Measurements from ENCODE around the gene POU2F3.

Gene POU2F3

DNA sequence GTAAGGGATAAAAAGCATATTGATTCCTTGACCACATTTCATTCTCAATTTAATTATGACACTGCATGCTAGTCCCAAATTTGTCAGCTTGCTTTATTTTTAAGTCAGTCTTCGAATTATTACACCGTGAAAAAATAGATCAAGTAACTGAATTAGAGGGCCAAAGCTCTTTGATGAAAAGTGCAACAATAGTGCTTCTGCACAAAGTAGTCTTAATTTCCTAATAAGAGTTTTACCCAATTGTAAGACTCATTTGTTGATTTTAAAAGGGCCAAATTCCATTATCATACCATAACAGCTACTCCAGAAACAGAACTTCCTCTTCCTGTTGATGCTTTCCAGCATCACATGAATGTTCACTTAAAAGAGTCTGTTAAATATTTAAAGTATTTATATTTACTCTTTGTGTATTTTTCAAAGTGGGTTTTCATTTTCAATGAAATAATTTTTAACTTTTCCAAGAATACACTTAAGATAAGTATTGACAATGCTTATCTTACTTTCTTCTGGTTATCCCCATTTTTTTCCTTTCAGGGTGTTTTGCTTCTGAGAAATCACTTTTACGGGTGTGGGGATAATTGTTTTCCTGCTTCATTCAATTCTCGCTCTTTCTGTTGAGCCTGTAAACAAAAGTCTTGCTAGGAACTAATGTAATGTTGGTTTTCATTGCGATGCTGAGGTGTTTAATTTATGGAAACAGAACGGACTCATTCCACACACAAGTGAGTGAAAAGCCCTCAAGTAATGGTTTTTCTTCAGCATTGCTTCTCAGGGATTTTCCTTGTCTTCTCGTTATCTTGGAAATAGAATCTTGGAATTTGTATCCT, 98.4 kb downstream of the POU2F3 start:
- DNase-seq (ENCODE audit: low spot score): peak; percentile 25

DNA sequence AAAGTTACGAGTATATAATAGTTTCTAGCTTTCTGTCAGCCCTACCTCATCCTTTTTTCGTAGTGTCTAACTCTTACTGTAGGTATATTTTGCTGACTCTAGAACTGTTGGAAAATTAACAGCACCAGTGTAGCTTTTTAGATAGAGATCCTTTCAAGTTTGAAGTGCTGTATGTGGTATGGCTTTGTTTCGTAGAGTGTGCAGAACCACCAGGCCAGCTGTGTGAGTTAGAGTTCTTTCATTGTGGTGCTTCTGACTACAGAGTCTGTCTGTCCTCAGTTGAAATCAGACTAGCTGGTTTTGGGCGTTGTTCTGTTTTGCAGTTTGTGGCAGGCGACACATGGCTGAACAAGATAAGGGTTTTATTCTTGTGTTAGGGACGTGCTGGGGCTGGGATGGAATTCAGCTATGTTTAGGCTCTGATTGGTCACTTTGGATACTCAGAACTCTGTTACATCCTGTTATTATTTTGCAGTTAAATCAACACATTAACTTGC, 99.5 kb downstream of the POU2F3 start:
- DNase-seq (ENCODE audit: low spot score): peak; percentile 91

DNA sequence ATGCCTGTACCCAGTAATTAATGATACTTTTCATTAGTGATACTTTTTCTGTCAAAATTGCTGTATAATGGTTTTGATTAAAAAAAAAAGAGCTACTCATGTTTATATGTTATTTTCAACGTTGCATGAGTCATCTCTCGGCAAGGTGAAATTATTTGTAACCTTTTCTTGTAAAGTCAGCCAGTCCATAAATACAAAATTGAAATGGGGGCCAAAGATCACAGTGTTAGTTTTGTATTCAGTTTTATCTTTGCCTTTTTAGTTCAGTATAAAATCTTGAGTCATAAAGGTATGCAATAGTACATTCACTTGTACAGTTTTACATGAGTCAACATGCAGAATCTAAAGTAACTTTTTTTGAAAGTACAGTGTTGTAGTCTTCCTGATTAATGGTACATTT, 100.6 kb downstream of the POU2F3 start:
- no peak for DNase-seq (ENCODE audit: low spot score)

DNA sequence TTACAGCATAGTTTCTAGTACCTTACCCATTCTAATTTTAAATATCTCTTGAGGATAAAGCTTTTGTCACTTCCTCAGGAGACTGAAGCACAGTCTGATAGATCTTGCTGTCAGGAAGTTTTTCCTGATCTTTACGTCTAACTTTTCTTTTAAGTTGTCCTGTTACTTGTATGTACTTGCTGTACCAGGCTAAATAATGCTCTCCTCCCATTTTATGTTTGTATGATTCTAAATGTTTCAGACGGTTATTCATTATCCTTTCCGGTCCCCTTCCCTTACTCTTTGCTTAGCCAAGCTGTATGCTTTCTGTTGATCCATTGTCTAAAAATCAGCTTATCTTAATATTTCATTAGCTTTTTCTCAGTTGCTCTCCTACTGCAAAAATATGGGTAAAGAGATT, 102.3 kb downstream of the POU2F3 start:
- no peak for DNase-seq (ENCODE audit: low spot score)

DNA sequence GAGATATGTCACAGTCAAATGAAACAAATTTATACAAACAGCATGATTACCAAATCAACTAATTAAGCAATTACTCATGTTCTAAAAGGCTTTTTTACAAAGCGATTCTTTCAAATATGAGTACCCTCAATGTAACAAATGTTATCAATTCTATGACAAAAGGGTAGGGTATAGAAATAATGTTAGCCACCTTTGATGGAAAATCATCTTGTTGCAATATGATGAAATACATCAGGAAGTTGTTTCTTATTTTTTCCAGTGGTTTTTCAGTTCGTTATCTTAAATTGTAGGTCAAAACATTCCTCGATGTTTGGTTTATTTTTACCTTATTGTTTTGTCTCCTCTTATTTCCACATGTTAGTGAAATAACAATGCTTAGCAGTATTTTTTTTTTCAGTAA, 102.7 kb downstream of the POU2F3 start:
- no peak for DNase-seq (ENCODE audit: low spot score)

DNA sequence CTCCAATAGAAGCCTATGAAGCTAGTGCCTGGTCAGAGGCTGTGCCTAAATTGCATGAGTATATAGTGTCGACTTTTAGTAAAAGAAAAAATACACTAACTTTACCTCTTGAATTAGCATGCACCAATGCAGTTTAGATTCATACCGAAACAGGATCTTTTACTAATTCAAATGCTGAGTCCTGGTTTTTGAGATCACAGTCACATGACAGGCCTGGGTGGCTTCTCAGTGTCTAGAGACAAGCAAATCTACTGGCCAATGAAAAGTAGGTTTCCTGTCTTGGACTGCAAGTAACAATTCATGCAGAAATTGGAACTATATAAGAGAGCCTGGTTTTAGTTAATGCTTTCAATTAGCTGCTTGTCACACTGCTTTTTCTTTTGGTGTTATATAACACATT, 103.5 kb downstream of the POU2F3 start:
- peak; percentile 80 for DNase-seq (ENCODE audit: low spot score)

DNA sequence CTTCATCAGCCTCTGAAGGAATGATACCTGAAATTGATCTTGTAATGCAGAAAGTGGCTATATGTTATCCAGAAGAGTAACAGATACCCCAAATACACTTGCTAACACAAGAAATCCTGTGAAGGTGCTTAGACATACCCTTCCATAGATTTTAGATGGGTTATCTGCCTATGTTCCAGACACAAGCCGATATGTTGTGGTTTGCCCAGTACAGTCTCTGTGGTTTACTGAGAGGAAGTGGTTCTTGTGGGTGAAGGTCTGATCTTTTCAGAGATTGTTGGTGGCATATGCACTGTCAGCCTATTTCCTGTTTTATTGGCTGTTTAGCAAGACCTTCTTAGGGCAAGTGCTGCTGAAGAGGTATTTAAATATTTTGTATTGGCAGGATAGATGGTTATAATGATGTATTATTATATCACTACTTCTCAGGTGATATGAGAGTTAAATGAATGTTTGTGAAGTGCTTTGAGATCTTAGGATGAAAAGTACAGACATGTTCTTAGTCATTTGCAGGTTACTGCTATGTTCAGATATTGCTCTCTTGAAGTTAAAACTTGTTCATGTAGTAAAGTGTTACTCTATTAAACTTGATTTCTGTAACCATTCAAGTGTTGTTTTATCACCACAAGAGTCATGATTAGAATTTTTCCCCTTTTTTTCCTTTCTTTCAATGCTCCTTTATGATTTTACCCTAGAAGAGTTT, 104.5 kb downstream of the POU2F3 start:
- DNase-seq (ENCODE audit: low spot score): peak; percentile 66

DNA sequence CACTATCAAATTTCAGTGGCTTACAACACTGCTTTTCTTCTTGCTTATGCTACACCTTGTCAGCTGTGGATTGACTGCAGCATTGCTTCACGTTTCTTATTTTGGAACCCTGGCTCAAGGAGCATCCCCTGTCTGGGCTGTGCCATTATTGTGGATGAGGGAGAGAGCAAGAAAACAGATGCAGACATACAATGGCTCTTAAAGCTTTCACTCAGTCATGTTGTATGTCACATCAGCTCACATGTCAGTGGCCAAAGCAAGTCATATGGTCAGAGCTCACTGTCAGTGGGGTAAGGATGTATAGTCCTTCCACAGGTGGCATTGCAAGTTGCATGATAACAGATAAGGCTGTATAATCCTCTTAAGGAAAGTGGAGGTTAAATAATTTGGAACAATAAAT, 106.3 kb downstream of the POU2F3 start:
- no peak for DNase-seq (ENCODE audit: low spot score)

DNA sequence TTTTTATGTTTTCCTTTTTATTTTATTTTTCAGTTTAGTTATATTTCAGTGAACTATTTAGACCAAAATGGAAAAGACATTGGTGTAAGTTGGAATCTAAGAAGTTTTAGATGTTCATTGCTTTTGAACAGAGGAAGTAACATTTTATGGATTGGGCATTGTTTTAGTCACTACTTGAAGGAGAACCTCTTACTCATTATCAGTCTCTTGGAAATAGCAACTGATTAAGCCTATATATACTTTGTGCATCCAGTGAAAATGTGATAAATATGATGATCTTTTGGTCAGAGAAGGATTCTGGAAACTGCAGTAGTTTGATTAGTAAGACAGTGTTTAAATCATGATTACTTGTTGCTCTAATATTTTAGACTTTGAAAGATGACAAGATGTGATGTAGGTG, 110.7 kb downstream of the POU2F3 start:
- no peak for DNase-seq (ENCODE audit: low spot score)

DNA sequence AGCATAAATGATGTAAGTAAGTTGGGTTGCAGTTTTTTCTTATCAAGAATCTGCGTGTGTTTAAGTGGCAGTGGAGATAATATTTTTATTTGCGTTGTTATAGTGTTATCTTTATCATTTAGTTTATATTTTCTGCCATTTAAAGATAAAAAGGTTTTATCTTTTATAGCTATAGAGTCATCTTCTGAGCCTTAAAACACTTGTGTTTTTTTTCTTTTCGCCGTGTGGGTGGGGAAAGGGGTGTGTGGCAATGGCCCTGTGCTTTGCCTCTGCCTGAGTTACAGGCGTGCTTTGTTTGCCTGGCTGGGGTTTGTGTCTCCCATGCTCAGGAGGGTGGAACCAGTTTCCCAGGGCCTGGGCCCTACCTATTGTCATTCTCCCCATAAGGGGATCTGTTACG, 112.5 kb downstream of the POU2F3 start:
- DNase-seq (ENCODE audit: low spot score): no peak

DNA sequence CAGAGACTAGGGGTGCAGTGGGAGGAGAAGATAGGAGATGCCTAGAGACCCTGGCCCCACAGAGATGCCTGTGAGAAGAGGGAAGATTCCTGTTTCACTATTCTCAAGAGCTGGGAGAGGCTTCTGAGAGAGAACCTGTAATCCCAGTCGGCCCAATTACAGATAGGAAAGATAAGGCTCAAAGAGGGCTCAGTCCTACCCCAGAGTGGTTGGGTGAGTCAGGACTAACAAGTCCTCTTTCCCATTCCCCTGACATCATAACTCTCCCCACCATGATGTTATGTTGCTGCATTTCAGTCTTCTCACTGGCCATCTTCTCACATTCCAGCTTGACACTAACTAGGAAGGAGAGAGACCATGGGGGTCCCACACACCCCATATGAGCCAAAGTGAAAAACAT, 114.1 kb downstream of the POU2F3 start:
- DNase-seq (ENCODE audit: low spot score): no peak

DNA sequence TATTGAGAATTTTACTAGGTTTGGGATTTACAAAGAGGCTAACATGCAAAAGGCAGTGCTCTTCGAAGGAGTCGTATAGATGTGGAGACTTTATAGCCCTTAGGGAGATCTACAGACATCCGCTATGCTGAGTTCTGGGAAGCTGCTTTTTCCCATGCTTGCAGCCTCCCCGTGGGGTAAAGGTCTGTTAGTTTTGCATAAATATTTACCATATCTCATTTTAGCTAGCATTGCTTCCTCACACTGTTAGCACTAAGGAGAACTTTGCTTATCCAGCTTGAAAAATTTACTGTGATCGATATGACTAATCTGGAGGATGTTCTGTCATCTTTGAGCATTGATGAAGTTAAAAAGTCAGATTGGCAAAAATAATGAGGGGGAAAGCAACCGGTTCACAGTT, 114.8 kb downstream of the POU2F3 start:
- DNase-seq (ENCODE audit: low spot score): no peak

DNA sequence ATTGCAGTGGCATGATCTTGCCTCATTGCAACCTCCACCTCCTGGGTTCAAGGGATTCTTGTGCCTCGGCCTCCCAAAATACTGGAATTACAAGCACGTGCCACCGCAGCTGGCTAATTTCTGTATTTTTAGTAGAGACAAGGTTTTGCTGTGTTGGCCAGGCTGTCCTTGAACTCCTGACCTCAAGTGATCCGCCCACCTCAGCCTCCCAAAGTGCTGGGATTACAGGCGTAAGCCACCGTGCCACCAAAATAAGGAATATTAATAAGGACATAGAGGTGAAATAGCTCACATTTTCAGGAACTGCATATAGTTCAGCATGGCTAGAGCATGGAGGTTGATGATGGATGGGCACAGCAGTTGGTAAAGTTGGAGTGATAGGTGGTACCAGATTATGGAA, 117.7 kb downstream of the POU2F3 start:
- no peak for DNase-seq (ENCODE audit: low spot score)

DNA sequence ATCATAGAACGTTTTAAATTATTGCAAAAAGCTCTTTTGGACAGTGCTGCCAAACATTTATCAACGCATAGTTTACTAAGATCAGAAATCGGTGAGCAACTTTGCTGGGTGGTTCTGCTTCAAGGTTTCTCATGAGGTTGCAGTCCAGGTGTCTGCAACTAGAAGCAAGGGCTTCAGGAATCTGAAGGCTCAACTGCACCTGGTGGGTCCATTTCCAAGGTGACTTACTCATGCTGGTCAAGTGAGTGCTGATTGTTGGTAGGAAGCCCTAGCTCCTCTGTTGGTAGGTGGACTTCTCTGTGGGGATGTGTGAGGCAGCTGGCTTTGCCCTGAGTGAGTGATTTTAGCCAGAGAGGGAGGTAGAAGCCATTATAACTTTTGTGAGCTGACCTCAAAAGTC, 118.8 kb downstream of the POU2F3 start:
- DNase-seq (ENCODE audit: low spot score): no peak

DNA sequence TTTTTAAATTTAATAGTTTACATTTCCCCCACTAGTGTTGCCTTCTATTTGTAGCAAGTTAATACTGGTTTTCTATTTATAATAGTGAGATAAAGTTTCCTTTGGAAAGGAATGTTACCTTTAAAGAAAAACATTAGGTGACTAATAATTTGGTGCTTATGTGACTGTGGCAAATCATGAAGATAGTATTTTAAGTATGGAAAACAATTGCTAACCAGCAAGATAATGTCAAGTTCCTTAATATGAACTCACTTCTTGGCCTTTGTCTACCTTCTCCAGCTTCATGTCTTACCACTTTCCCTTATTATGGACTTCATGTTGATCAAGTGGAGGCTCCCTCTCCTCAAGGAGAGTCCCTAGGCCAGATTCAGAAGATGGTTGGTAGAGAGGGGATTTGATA, 123.5 kb downstream of the POU2F3 start:
- no peak for DNase-seq (ENCODE audit: low spot score)

DNA sequence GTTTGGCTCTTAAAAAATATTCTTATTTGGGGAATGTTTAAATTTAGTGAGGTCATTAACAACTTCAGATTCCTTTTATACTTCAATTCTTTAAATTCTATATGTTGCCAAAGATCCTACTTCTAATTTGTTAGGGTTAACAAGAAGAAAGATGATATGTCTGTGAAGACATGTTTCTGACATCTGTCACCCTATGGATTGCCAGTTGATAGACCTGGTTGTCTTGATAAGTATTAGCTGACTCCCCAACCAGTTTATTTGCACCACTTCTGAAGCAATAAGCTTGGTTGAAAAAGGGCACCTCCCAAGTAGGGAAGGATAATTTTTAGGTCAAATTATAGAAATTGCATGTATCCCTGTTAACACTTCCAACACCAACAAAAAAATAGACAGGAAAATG, 125.6 kb downstream of the POU2F3 start:
- DNase-seq (ENCODE audit: low spot score): no peak
